Measurements from ENCODE around the gene HPSE2.

GRCh38 chr10:98582363-98582762 lies 653.3 kb downstream of the HPSE2 start:
- no peak for TF ChIP-seq POLR2A (IDR thresholded peaks at IDR 0.05; ENCODE audit: extremely low read depth, insufficient read length)
- TF ChIP-seq, protein P1, sequence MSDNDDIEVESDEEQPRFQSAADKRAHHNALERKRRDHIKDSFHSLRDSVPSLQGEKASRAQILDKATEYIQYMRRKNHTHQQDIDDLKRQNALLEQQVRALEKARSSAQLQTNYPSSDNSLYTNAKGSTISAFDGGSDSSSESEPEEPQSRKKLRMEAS (IDR thresholded peaks at IDR 0.05; ENCODE audit: low read depth, low read length) = no peak
